Muscle of back (tissue), 11 donors: ENCODE measurements around the gene KATNIP. TPM values are rescaled to one million over a fixed set of nuclear protein-coding genes. Genes with fewer than 3 reads are reported as not detected.
"Not testable (repeated sequence)": the region's sequence is repeated elsewhere in the genome, so short reads cannot be mapped to it uniquely, and the experiment has no call there.

Source experiments
- DNase-seq, 3 donors: peaks; one replicate each; pipeline versions ENCODE4 v3.0.0 to v3.0.0-alpha.2; 2013
- polyA plus RNA-seq, 10 donors: library from polyadenylated mRNA; unstranded; fragments of 120-200 nt; gene quantifications; one replicate each; pipeline ENCODE4 v1.2.1, GENCODE V29; 2013; ENCODE audit not compliant: insufficient read length in 10 of 10

KATNIP gene
- polyA plus RNA-seq, 10 donors, result 6.5 to 10.1 (median 7.3) TPM

- no peak for DNase-seq
Observed at GRCh38 chr16:27531826-27532800, 17.8 kb upstream of the KATNIP start.

- no peak for DNase-seq
Observed at GRCh38 chr16:27534256-27534655, 15.7 kb upstream of the KATNIP start.

- peak in 1 of 3 donors; percentile 32 for DNase-seq
Observed at GRCh38 chr16:27538528-27538927, 11.4 kb upstream of the KATNIP start.

GRCh38 chr16:27539120-27539519 is 10.8 kb upstream of the KATNIP start:
- DNase-seq, result no peak

- no peak for DNase-seq
Observed at GRCh38 chr16:27539636-27540035, 10.3 kb upstream of the KATNIP start.

GRCh38 chr16:27543801-27544200 is 6.1 kb upstream of the KATNIP start:
- DNase-seq, result no peak

- no peak for DNase-seq
Observed at GRCh38 chr16:27544671-27545070, 5.3 kb upstream of the KATNIP start.

GRCh38 chr16:27547134-27547533 is 2.8 kb upstream of the KATNIP start:
- DNase-seq, result peak in 2 of 3 donors; percentile 14 to 42

- no peak for DNase-seq
Observed at GRCh38 chr16:27547851-27548250, 2.1 kb upstream of the KATNIP start.

GRCh38 chr16:27549464-27549745 is 539 bp upstream of the KATNIP start:
- no peak for DNase-seq

GRCh38 chr16:27550582-27550920 is 607 bp downstream of the KATNIP start:
- DNase-seq, result no peak

- DNase-seq, result no peak
Observed at GRCh38 chr16:27551036-27551435, 1.1 kb downstream of the KATNIP start.

GRCh38 chr16:27556471-27556870 is 6.5 kb downstream of the KATNIP start:
- DNase-seq, result no peak

GRCh38 chr16:27558434-27558833 is 8.5 kb downstream of the KATNIP start:
- no peak for DNase-seq

- no peak for DNase-seq
Observed at GRCh38 chr16:27558932-27559331, 9.0 kb downstream of the KATNIP start.

- peak in 1 of 3 donors; percentile 12 for DNase-seq
Observed at GRCh38 chr16:27561216-27561615, 11.3 kb downstream of the KATNIP start.

- no peak for DNase-seq
Observed at GRCh38 chr16:27564224-27564623, 14.3 kb downstream of the KATNIP start.

GRCh38 chr16:27566417-27566816 is 16.5 kb downstream of the KATNIP start:
- no peak for DNase-seq

- no peak for DNase-seq
Observed at GRCh38 chr16:27568077-27568476, 18.1 kb downstream of the KATNIP start.

- DNase-seq, result not testable (repeated sequence)
Observed at GRCh38 chr16:27570986-27571385, 21.0 kb downstream of the KATNIP start.

GRCh38 chr16:27571433-27572326 is 21.7 kb downstream of the KATNIP start:
- no peak for DNase-seq

GRCh38 chr16:27572711-27573110 is 22.8 kb downstream of the KATNIP start:
- peak in 2 of 3 donors; percentile 51 to 68 for DNase-seq

GRCh38 chr16:27576729-27577128 is 26.8 kb downstream of the KATNIP start:
- no peak for DNase-seq
